CD14-positive monocyte (primary cell): Measurements from ENCODE around the gene APLF. TPM values are rescaled to one million over a fixed set of nuclear protein-coding genes. Genes with fewer than 3 reads are reported as not detected.

Experiments used
- DNase-seq, 3 donors: peaks; one replicate each; pipeline ENCODE4 v3.0.0-alpha.2; 2011 to 2022
- H2AFZ ChIP-seq: 2 replicates; pipeline ENCODE4 v1.6.0; 2012; ENCODE audit warnings: mild to moderate bottlenecking, low read depth, low read length, inconsistent platforms; ENCODE audit not compliant: insufficient read depth, poor library complexity, severe bottlenecking
- H3K27ac ChIP-seq, 2 donors: 1 replicate in 1 of 2; 2 replicates in 1 of 2; pipeline ENCODE4 v1.5.1; 2012 to 2013; ENCODE audit warnings: low read length in 2 of 2, control low read depth in 1 of 2, inconsistent platforms in 1 of 2, low read depth in 1 of 2, mild to moderate bottlenecking in 1 of 2
- H3K27me3 ChIP-seq, 2 donors: one replicate each; pipeline versions ENCODE4 v1.6.0 to v1.6.1; 2011 to 2013; ENCODE audit warnings: low read length in 2 of 2; ENCODE audit not compliant: control insufficient read depth in 2 of 2, insufficient read depth in 2 of 2
- H3K36me3 ChIP-seq, 2 donors: replicated peaks in 1 of 2; 1 replicate in 1 of 2; 2 replicates in 1 of 2; pipeline versions ENCODE4 v1.5.1 to v1.6.1; 2012 to 2013; ENCODE audit warnings: low read length in 2 of 2, control low read depth in 1 of 2, inconsistent platforms in 1 of 2, mild to moderate bottlenecking in 1 of 2; ENCODE audit not compliant: insufficient read depth in 2 of 2, control insufficient read depth in 1 of 2
- H3K4me1 ChIP-seq, 2 donors: 1 replicate in 1 of 2; 2 replicates in 1 of 2; pipeline versions ENCODE4 v1.5.1 to v1.6.1; 2012 to 2013; ENCODE audit warnings: low read length in 2 of 2, control low read depth in 1 of 2, inconsistent platforms in 1 of 2, mild to moderate bottlenecking in 1 of 2, moderate library complexity in 1 of 2; ENCODE audit not compliant: insufficient read depth in 2 of 2, control insufficient read depth in 1 of 2
- H3K4me2 ChIP-seq: replicated peaks from 2 replicates; pipeline ENCODE3; 2012; ENCODE audit warnings: low read length, moderate library complexity, mild to moderate bottlenecking; ENCODE audit not compliant: poor library complexity, severe bottlenecking; ENCODE audit errors: extremely low read depth
- H3K4me3 ChIP-seq, 3 experiments: fragments of 200-600 bp in 1 of 3; sonication (generic) in 1 of 3; replicated peaks in 1 of 3; 1 replicate in 2 of 3; 2 replicates in 1 of 3; pipeline ENCODE4 v1.5.1; 2011 to 2013; ENCODE audit warnings: low read length in 3 of 3, mild to moderate bottlenecking in 3 of 3, control low read depth in 2 of 3, low read depth in 2 of 3, inconsistent platforms in 1 of 3, moderate library complexity in 1 of 3
- H3K79me2 ChIP-seq: 2 replicates; pipeline ENCODE4 v1.6.0; 2012; ENCODE audit warnings: mild to moderate bottlenecking, control low read depth, inconsistent platforms, low read length, moderate library complexity; ENCODE audit not compliant: insufficient read depth
- H3K9ac ChIP-seq: 2 replicates; pipeline ENCODE4 v1.6.0; 2017; ENCODE audit warnings: low read length, mild to moderate bottlenecking; ENCODE audit not compliant: insufficient read depth, poor library complexity, severe bottlenecking
- H3K9me3 ChIP-seq, 2 donors: replicated peaks in 1 of 2; 1 replicate in 1 of 2; 2 replicates in 1 of 2; pipeline versions ENCODE4 v1.5.1 to v1.6.1; 2012 to 2013; ENCODE audit warnings: low read length in 2 of 2, control low read depth in 1 of 2; ENCODE audit not compliant: control insufficient read depth in 1 of 2, insufficient read depth in 1 of 2
- H4K20me1 ChIP-seq: 2 replicates; pipeline ENCODE4 v1.6.0; 2012; ENCODE audit warnings: mild to moderate bottlenecking, low read length, control low read depth, moderate library complexity; ENCODE audit not compliant: insufficient read depth
- H3K27ac Mint-ChIP-seq, 7 donors: one replicate each; pipeline ENCODE4 v1.8.0; 2020; ENCODE audit warnings: mild to moderate bottlenecking in 7 of 7, mixed read lengths in 7 of 7, moderate library complexity in 6 of 7, inconsistent platforms in 2 of 7
- H3K27me3 Mint-ChIP-seq, 3 donors: one replicate each; pipeline ENCODE4 v1.8.0; 2021 to 2022; ENCODE audit warnings: low read depth in 3 of 3, mild to moderate bottlenecking in 3 of 3, mixed read lengths in 3 of 3, moderate library complexity in 3 of 3, inconsistent platforms in 1 of 3
- H3K36me3 Mint-ChIP-seq, 2 donors: one replicate each; pipeline ENCODE4 v1.8.0; 2020; ENCODE audit warnings: mixed read lengths in 2 of 2, inconsistent platforms in 1 of 2, mild to moderate bottlenecking in 1 of 2
- H3K4me1 Mint-ChIP-seq: one replicate; pipeline ENCODE4 v1.8.0; 2020; ENCODE audit warnings: mild to moderate bottlenecking, mixed read lengths
- H3K4me3 Mint-ChIP-seq, 2 donors: one replicate each; pipeline ENCODE4 v1.8.0; 2020; ENCODE audit warnings: mild to moderate bottlenecking in 2 of 2, mixed read lengths in 2 of 2, moderate library complexity in 1 of 2
- H3K9me3 Mint-ChIP-seq, 7 donors: one replicate each; pipeline ENCODE4 v1.8.0; 2020 to 2022; ENCODE audit warnings: mixed read lengths in 7 of 7, mild to moderate bottlenecking in 6 of 7, moderate library complexity in 6 of 7, inconsistent platforms in 2 of 7
- WGBS: methylation state at CpG from one replicate; pipeline ENCODE4 v1.1.5; 2013; ENCODE audit warnings: missing lambda C conversion rate; ENCODE audit not compliant: insufficient coverage; 5-methylcytosine and 5-hydroxymethylcytosine counted together
- intact Hi-C, 2 donors: fragments of 100-400 bp; cut with micrococcal nuclease; formaldehyde crosslinking; loops; one replicate each; pipeline versions ENCODE4 v1.15.0 to v1.15.1; 2023
- polyA plus RNA-seq, 3 donors: library from polyadenylated mRNA; depleted of rRNA in 1 of 3; unstranded in 2 of 3; stranded (reverse) in 1 of 3; fragments of 300-500 nt in 2 of 3; fragments of >200 nt in 1 of 3; fragmentation: Illumina TruSeq in 2 of 3; gene quantifications; 1 replicate in 2 of 3; 2 replicates in 1 of 3; pipeline ENCODE4 v1.2.3, GENCODE V29; 2012 to 2021
- TF ChIP-seq, protein P1 (sequence below): fragments of 200-600 bp; IDR thresholded peaks from one replicate; pipeline ENCODE4 v1.8.0; 2022; ENCODE audit warnings: antibody characterized with exemption, mild to moderate bottlenecking

The APLF gene
- polyA plus RNA-seq, 3 donors: 0.77 to 1.8 (median 1.2) TPM

DNA sequence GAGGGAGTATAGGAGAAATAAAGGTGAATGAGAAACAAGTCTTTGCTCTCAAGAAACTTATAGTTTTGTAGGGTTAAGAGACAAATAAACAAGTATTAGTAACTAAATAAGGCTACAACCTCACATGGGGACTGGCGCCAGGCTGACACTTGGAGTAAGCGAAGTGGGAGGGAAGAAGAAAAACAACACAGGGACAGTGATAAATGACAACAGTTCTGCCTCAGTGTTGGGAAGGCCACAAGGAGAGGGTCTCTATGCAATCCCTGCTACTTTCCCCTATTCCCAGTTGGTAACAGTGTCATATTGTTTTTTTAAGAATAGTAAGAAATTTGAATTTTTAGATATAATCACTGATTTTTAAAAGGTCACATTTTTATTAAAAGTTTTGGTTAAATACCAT lies 4.0 kb downstream of the APLF start:
- no peak for DNase-seq
- H3K27me3 ChIP-seq: no peaks in the 10 kb centered on the region
- no peak overlapping the region for H2AFZ ChIP-seq
- no peak overlapping the region for H3K27ac ChIP-seq
- no peaks in the 10 kb centered on the region for H3K36me3 Mint-ChIP-seq
- no peaks in the 10 kb centered on the region for H3K9me3 Mint-ChIP-seq
- H3K4me1 Mint-ChIP-seq: peaks cover 17% of the 10 kb centered on the region
- H3K4me2 ChIP-seq: no peak overlapping the region
- H4K20me1 ChIP-seq: no peaks in the 10 kb centered on the region
- H3K27me3 Mint-ChIP-seq: peaks cover 0 to 3% (median 0%) of the 10 kb centered on the region in 3 donors
- TF ChIP-seq, protein P1, sequence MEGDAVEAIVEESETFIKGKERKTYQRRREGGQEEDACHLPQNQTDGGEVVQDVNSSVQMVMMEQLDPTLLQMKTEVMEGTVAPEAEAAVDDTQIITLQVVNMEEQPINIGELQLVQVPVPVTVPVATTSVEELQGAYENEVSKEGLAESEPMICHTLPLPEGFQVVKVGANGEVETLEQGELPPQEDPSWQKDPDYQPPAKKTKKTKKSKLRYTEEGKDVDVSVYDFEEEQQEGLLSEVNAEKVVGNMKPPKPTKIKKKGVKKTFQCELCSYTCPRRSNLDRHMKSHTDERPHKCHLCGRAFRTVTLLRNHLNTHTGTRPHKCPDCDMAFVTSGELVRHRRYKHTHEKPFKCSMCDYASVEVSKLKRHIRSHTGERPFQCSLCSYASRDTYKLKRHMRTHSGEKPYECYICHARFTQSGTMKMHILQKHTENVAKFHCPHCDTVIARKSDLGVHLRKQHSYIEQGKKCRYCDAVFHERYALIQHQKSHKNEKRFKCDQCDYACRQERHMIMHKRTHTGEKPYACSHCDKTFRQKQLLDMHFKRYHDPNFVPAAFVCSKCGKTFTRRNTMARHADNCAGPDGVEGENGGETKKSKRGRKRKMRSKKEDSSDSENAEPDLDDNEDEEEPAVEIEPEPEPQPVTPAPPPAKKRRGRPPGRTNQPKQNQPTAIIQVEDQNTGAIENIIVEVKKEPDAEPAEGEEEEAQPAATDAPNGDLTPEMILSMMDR: no peak
- intact Hi-C loops: loop anchor here in 1 of 2 donors (10.0 kb wide), 2 partner anchors 113 to 443 kb away; no protein-coding TSS in a partner anchor
- H3K27ac Mint-ChIP-seq: no peak overlapping the region
- no peaks in the 10 kb centered on the region for H3K9me3 ChIP-seq
- no peak overlapping the region for H3K4me3 Mint-ChIP-seq
- no CpG with 5 or more reads among the region's 2 CpGs for WGBS
- no peaks in the 10 kb centered on the region for H3K36me3 ChIP-seq
- no peak overlapping the region for H3K4me3 ChIP-seq
- no peak overlapping the region for H3K9ac ChIP-seq
- peaks cover 12% of the 10 kb centered on the region for H3K79me2 ChIP-seq
- peaks cover 9 to 11% of the 10 kb centered on the region in 2 donors for H3K4me1 ChIP-seq

DNA sequence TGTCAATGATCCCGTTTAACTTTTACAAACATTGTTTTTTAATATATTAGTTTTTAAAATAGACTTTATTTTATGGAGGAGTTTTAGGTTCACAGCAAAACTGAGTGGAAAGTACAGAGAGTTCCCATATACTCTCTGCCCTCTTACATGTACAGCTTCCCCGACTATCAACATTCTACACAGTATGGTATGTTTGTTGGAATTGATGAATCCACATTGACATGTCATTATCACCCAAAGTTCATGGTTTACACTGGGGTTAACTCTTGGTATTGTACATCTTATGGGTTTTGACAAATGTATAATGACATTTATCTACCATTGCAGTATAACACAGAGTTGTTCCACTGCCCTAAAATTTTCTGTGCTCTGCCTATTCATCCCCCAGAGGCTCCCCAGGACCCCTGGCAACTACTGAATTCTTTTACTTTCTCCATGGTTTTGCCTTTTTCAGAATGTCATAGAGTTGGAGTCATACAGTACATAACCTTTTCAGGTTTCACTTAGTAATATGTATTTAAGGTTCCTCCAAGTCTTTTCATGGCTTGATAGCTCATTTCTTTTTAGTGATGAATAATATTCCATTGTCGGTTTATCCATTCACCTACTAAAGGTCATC lies 5.5 kb downstream of the APLF start:
- intact Hi-C loops: loop anchor here in 1 of 2 donors (10.0 kb wide), 2 partner anchors 112 to 442 kb away; no protein-coding TSS in a partner anchor
- H3K36me3 ChIP-seq: no peaks in the 10 kb centered on the region
- H3K4me1 ChIP-seq: peaks cover 2 to 3% of the 10 kb centered on the region in 2 donors
- TF ChIP-seq, protein P1: no peak
- no peak overlapping the region for H3K9ac ChIP-seq
- Mint-ChIP-seq H3K27me3 (peaks cover 0 to 3% (median 0%) of the 10 kb centered on the region in 3 donors), H3K9me3 (peaks cover 0 to 4% (median 0%) of the 10 kb centered on the region in 7 donors), H3K4me3 (no peak overlapping the region), H3K4me1 (peaks cover 13% of the 10 kb centered on the region), H3K27ac (no peak overlapping the region), H3K36me3 (peaks cover 4 to 5% of the 10 kb centered on the region in 2 donors)
- H3K27ac ChIP-seq: no peak overlapping the region
- peaks cover 5% of the 10 kb centered on the region for H3K79me2 ChIP-seq
- H3K9me3 ChIP-seq: no peaks in the 10 kb centered on the region
- no peak for DNase-seq
- H4K20me1 ChIP-seq: no peaks in the 10 kb centered on the region
- no CpG with 5 or more reads among the region's 3 CpGs for WGBS
- no peaks in the 10 kb centered on the region for H3K27me3 ChIP-seq
- no peak overlapping the region for H3K4me3 ChIP-seq
- H3K4me2 ChIP-seq: no peak overlapping the region
- no peak overlapping the region for H2AFZ ChIP-seq
